IMR-90 (cell line): ENCODE measurements around the gene ELFN1. TPM values are rescaled to one million over a fixed set of nuclear protein-coding genes. Genes with fewer than 3 reads are reported as not detected.

ENCODE experiments used
- ATAC-seq: fragments of 200-7000 bp; cut with Tn5 transposase; 2 replicates; pipeline ENCODE4 v1.9.1; 2020; ENCODE audit warnings: low read depth, mild to moderate bottlenecking, moderate library complexity
- BruUV-seq: library from RNA; stranded (reverse); fragments of 400-500 nt; replicated peaks from 2 replicates; lab custom pipeline; 2021; lab: Mats Ljungman, UMichigan
- CTCF ChIA-PET: fragments of 300-600 bp; formaldehyde crosslinking; extraction: SDS; loops from one replicate; lab custom pipeline; 2021; ENCODE audit warnings: antibody characterized with exemption; lab: Yijun Ruan, JAX
- POLR2A ChIA-PET: fragments of 300-600 bp; sonication (Branson Sonifier 250); formaldehyde crosslinking; loops from one replicate; lab custom pipeline; 2022; ENCODE audit warnings: antibody characterized with exemption; ENCODE audit not compliant: unreplicated experiment; lab: Charles Lee
- DNase-seq: peaks from one replicate; pipeline ENCODE4 v3.0.0; 2013
- H2AFZ ChIP-seq: replicated peaks from 2 replicates; pipeline ENCODE3; 2013; ENCODE audit warnings: low read length, mild to moderate bottlenecking; ENCODE audit not compliant: poor library complexity
- H2AK5ac ChIP-seq: 2 replicates; pipeline ENCODE4 v1.6.1; 2013; ENCODE audit warnings: low read depth, low read length, inconsistent platforms
- H2AK9ac ChIP-seq: replicated peaks from 2 replicates; pipeline ENCODE3; 2013; ENCODE audit warnings: mild to moderate bottlenecking, low read depth, low read length, moderate library complexity; ENCODE audit not compliant: poor library complexity
- H2BK120ac ChIP-seq: 2 replicates; pipeline ENCODE4 v1.6.1; 2013; ENCODE audit warnings: low read depth, low read length, inconsistent platforms
- H2BK15ac ChIP-seq: 3 replicates; pipeline ENCODE4 v1.6.1; 2013; ENCODE audit warnings: low read depth, low read length, inconsistent platforms
- H2BK20ac ChIP-seq: 2 replicates; pipeline ENCODE4 v1.6.1; 2013; ENCODE audit warnings: low read depth, mild to moderate bottlenecking, inconsistent platforms, low read length, moderate library complexity
- H2BK5ac ChIP-seq: 2 replicates; pipeline ENCODE4 v1.6.1; 2013; ENCODE audit warnings: mild to moderate bottlenecking, low read depth, low read length, inconsistent platforms; ENCODE audit not compliant: poor library complexity, severe bottlenecking
- H3K14ac ChIP-seq: replicated peaks from 2 replicates; pipeline ENCODE4 v1.6.1; 2013; ENCODE audit warnings: low read depth, low read length, inconsistent platforms
- H3K18ac ChIP-seq: 2 replicates; pipeline ENCODE4 v1.6.1; 2013; ENCODE audit warnings: low read depth, low read length, control low read depth
- H3K23ac ChIP-seq: 2 replicates; pipeline ENCODE4 v1.6.1; 2013; ENCODE audit warnings: low read depth, low read length, inconsistent platforms
- H3K27ac ChIP-seq: 2 replicates; pipeline ENCODE4 v1.5.1; 2013; ENCODE audit warnings: mild to moderate bottlenecking, control low read depth, low read length; ENCODE audit not compliant: insufficient read depth
- H3K27me3 ChIP-seq: 2 replicates; pipeline ENCODE4 v1.6.1; 2013; ENCODE audit warnings: low read length; ENCODE audit not compliant: control insufficient read depth, insufficient read depth
- H3K36me3 ChIP-seq: 2 replicates; pipeline ENCODE4 v1.6.1; 2013; ENCODE audit warnings: low read length, mixed read lengths; ENCODE audit not compliant: control insufficient read depth, insufficient read depth
- H3K4ac ChIP-seq: 2 replicates; pipeline ENCODE4 v1.6.1; 2013; ENCODE audit warnings: low read depth, low read length, inconsistent platforms
- H3K4me1 ChIP-seq: 2 replicates; pipeline ENCODE4 v1.6.1; 2013; ENCODE audit warnings: low read length, mixed read lengths; ENCODE audit not compliant: control insufficient read depth, insufficient read depth
- H3K4me2 ChIP-seq: 2 replicates; pipeline ENCODE4 v1.6.1; 2013; ENCODE audit warnings: low read depth, mild to moderate bottlenecking, control low read depth, low read length, moderate library complexity
- H3K4me3 ChIP-seq: 2 replicates; pipeline ENCODE4 v1.5.1; 2013; ENCODE audit warnings: low read depth, mild to moderate bottlenecking, control low read depth, low read length, moderate library complexity; ENCODE audit not compliant: insufficient read depth
- H3K56ac ChIP-seq: 2 replicates; pipeline ENCODE4 v1.6.1; 2013; ENCODE audit warnings: low read length, inconsistent platforms; ENCODE audit not compliant: insufficient read depth; ENCODE audit errors: extremely low read depth
- H3K79me1 ChIP-seq, 2 experiments: 2 replicates each; pipeline ENCODE4 v1.6.1; 2013; ENCODE audit warnings: low read length in 2 of 2, inconsistent platforms in 1 of 2, low read depth in 1 of 2
- H3K9ac ChIP-seq: 2 replicates; pipeline ENCODE4 v1.6.1; 2013; ENCODE audit warnings: low read depth, low read length, control low read depth
- H3K9me1 ChIP-seq: 2 replicates; pipeline ENCODE4 v1.6.1; 2013; ENCODE audit warnings: low read length, inconsistent platforms; ENCODE audit not compliant: insufficient read depth
- H3K9me3 ChIP-seq: 2 replicates; pipeline ENCODE4 v1.6.1; 2013; ENCODE audit warnings: low read length; ENCODE audit not compliant: control insufficient read depth, insufficient read depth
- H4K20me1 ChIP-seq: 2 replicates; pipeline ENCODE4 v1.6.1; 2013; ENCODE audit warnings: low read length, inconsistent platforms; ENCODE audit not compliant: insufficient read depth
- H4K5ac ChIP-seq: 2 replicates; pipeline ENCODE4 v1.6.1; 2013; ENCODE audit warnings: mild to moderate bottlenecking, low read depth, low read length, control low read depth
- H4K8ac ChIP-seq, 2 experiments: 2 replicates each; pipeline ENCODE4 v1.6.1; 2013; ENCODE audit warnings: low read depth in 2 of 2, low read length in 2 of 2, control low read depth in 1 of 2, inconsistent platforms in 1 of 2
- H4K91ac ChIP-seq: 2 replicates; pipeline ENCODE4 v1.6.1; 2013; ENCODE audit warnings: low read depth, low read length, inconsistent platforms; ENCODE audit not compliant: insufficient read depth
- BHLHE40 ChIP-seq: fragments of 150-350 bp; IDR thresholded peaks from 2 replicates; pipeline ENCODE4 v1.6.1; 2016; ENCODE audit warnings: mild to moderate bottlenecking, low read depth, low read length
- FOS ChIP-seq: fragments of 150-350 bp; IDR thresholded peaks from 2 replicates; pipeline ENCODE4 v1.6.1; 2016; ENCODE audit warnings: low read depth, low read length
- MAFK ChIP-seq: IDR thresholded peaks from 2 replicates; pipeline ENCODE4 v1.6.1; 2012; ENCODE audit warnings: low read depth, low read length, improper control_type of control experiment
- MXI1 ChIP-seq: IDR thresholded peaks from 2 replicates; pipeline ENCODE4 v1.6.1; 2012; ENCODE audit warnings: low read depth, mild to moderate bottlenecking, low read length, moderate library complexity, borderline replicate concordance
- NFE2L2 ChIP-seq: fragments of 150-350 bp; IDR thresholded peaks from 2 replicates; pipeline ENCODE4 v1.6.1; 2016; ENCODE audit warnings: low read depth, mild to moderate bottlenecking, low read length
- POLR2A ChIP-seq: IDR thresholded peaks from 2 replicates; pipeline ENCODE4 v1.6.1; 2012; ENCODE audit warnings: mild to moderate bottlenecking, low read depth, low read length
- RAD21 ChIP-seq: IDR thresholded peaks from 2 replicates; pipeline ENCODE4 v1.6.1; 2012; ENCODE audit warnings: low read length, improper control_type of control experiment
- RCOR1 ChIP-seq: IDR thresholded peaks from 2 replicates; pipeline ENCODE4 v1.6.1; 2012; ENCODE audit warnings: mild to moderate bottlenecking, low read length, improper control_type of control experiment; ENCODE audit not compliant: insufficient replicate concordance
- RFX5 ChIP-seq: IDR thresholded peaks from 2 replicates; pipeline ENCODE4 v1.8.0; 2012; ENCODE audit warnings: low read depth, mild to moderate bottlenecking, low read length, moderate library complexity
- SMC3 ChIP-seq: fragments of 150-350 bp; IDR thresholded peaks from 2 replicates; pipeline ENCODE4 v1.6.1; 2016; ENCODE audit warnings: low read depth, mild to moderate bottlenecking, antibody characterized with exemption, low read length, moderate library complexity
- WGBS, 2 experiments: methylation state at CpG; one replicate each; pipeline versions ENCODE4 v1.1.5 to v1.1.7; 2013; ENCODE audit warnings: missing lambda C conversion rate in 2 of 2; ENCODE audit not compliant: insufficient read length in 1 of 2; ENCODE audit errors: extremely low coverage in 2 of 2; 5-methylcytosine and 5-hydroxymethylcytosine counted together
- dilution Hi-C: fragments of 300-500 bp; cut with HindIII; formaldehyde crosslinking; loops from one replicate; pipeline ENCODE4 v1.14.3; 2018; ENCODE audit warnings: low sequenced_read_pairs; ENCODE audit not compliant: unreplicated experiment
- in situ Hi-C: fragments of 300-500 bp; cut with MboI; formaldehyde crosslinking; loops from 3 replicates; pipeline ENCODE4 v1.14.3; 2019; ENCODE audit warnings: low sequenced_read_pairs, inconsistent platforms, mixed read lengths
- intact Hi-C: fragments of 100-400 bp; cut with micrococcal nuclease; formaldehyde crosslinking; loops from 2 replicates; pipeline ENCODE4 v1.10.0; 2022
- polyA plus RNA-seq, 3 experiments: library from polyadenylated mRNA; depleted of rRNA; stranded (reverse); fragments of >200 nt; gene quantifications; 2 replicates each; pipeline ENCODE4 v1.2.3, GENCODE V29; 2012; ENCODE audit warnings: low replicate concordance in 1 of 3
- total RNA-seq: library from RNA; depleted of rRNA; stranded (reverse); fragments of >200 nt; gene quantifications from 2 replicates; pipeline ENCODE4 v1.2.3, GENCODE V29; 2012
- TF ChIP-seq, protein P1 (sequence below): fragments of 150-350 bp; IDR thresholded peaks from 2 replicates; pipeline ENCODE4 v1.6.1; 2017; ENCODE audit warnings: mild to moderate bottlenecking, antibody characterized with exemption, low read length, low read depth
- TF ChIP-seq, protein P2 (sequence below): fragments of 150-350 bp; IDR thresholded peaks from 2 replicates; pipeline ENCODE4 v1.6.1; 2016; ENCODE audit warnings: low read depth, mild to moderate bottlenecking, low read length, moderate library complexity, borderline replicate concordance
- TF ChIP-seq, protein P3 (sequence below): conservative IDR thresholded peaks from 2 replicates; pipeline ENCODE4 v1.5.1; 2012; ENCODE audit warnings: mild to moderate bottlenecking, low read depth, low read length, improper control_type of control experiment

The ELFN1 gene
- total and polyA plus RNA-seq, 2 of the 4 experiments (the other 2 are of a cell fraction) = 1.6 to 5.2 TPM

- Histone ChIP-seq H3K27ac (no peak overlapping the region), H3K4ac (no peak overlapping the region), H3K79me1 (no peaks in the 10 kb centered on the region), H4K91ac (no peak overlapping the region), H3K4me1 (no peaks in the 10 kb centered on the region), H4K5ac (no peak overlapping the region), H2BK15ac (no peak overlapping the region), H2BK5ac (no peak overlapping the region), H3K9me3 (no peaks in the 10 kb centered on the region), H2AFZ (no peak overlapping the region), H2AK5ac (no peak overlapping the region), H3K23ac (no peak overlapping the region), H2BK120ac (no peak overlapping the region), H3K14ac (no peak overlapping the region), H3K56ac (no peak overlapping the region), H4K8ac (no peak overlapping the region), H3K27me3 (peaks cover 2% of the 10 kb centered on the region; the same call in 1 of the 2 replicates), H2BK20ac (no peak overlapping the region), H4K20me1 (no peaks in the 10 kb centered on the region), H3K36me3 (no peaks in the 10 kb centered on the region), H3K4me3 (no peak overlapping the region), H3K9me1 (no peaks in the 10 kb centered on the region), H3K9ac (no peak overlapping the region), H2AK9ac (no peak overlapping the region), H3K4me2 (no peak overlapping the region), H3K18ac (no peak overlapping the region)
- ChIA-PET POLR2A (no interaction called here), CTCF (no interaction called here)
- dilution Hi-C loops (no loop called here), intact Hi-C loops (no loop called here), in situ Hi-C loops (no loop called here)
- no TSS peak for BruUV-seq
- DNase-seq (no peak), ATAC-seq (no peak)
- TF ChIP-seq POLR2A = no peak
- TF ChIP-seq BHLHE40 = no peak
- TF ChIP-seq, protein P1, sequence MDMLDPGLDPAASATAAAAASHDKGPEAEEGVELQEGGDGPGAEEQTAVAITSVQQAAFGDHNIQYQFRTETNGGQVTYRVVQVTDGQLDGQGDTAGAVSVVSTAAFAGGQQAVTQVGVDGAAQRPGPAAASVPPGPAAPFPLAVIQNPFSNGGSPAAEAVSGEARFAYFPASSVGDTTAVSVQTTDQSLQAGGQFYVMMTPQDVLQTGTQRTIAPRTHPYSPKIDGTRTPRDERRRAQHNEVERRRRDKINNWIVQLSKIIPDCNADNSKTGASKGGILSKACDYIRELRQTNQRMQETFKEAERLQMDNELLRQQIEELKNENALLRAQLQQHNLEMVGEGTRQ = no peak
- TF ChIP-seq MXI1 = no peak
- TF ChIP-seq, protein P2, sequence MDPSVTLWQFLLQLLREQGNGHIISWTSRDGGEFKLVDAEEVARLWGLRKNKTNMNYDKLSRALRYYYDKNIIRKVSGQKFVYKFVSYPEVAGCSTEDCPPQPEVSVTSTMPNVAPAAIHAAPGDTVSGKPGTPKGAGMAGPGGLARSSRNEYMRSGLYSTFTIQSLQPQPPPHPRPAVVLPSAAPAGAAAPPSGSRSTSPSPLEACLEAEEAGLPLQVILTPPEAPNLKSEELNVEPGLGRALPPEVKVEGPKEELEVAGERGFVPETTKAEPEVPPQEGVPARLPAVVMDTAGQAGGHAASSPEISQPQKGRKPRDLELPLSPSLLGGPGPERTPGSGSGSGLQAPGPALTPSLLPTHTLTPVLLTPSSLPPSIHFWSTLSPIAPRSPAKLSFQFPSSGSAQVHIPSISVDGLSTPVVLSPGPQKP = no peak
- no peak for TF ChIP-seq FOS
- TF ChIP-seq RAD21 = no peak
- TF ChIP-seq NFE2L2 = no peak
- TF ChIP-seq RCOR1 = no peak
- TF ChIP-seq, protein P3, sequence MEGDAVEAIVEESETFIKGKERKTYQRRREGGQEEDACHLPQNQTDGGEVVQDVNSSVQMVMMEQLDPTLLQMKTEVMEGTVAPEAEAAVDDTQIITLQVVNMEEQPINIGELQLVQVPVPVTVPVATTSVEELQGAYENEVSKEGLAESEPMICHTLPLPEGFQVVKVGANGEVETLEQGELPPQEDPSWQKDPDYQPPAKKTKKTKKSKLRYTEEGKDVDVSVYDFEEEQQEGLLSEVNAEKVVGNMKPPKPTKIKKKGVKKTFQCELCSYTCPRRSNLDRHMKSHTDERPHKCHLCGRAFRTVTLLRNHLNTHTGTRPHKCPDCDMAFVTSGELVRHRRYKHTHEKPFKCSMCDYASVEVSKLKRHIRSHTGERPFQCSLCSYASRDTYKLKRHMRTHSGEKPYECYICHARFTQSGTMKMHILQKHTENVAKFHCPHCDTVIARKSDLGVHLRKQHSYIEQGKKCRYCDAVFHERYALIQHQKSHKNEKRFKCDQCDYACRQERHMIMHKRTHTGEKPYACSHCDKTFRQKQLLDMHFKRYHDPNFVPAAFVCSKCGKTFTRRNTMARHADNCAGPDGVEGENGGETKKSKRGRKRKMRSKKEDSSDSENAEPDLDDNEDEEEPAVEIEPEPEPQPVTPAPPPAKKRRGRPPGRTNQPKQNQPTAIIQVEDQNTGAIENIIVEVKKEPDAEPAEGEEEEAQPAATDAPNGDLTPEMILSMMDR = no peak
- TF ChIP-seq RFX5 = no peak
- no peak for TF ChIP-seq MAFK
- no peak for TF ChIP-seq SMC3
- WGBS, 2 experiments = 76% methylated on average over 6 of the region's 14 CpGs; no CpG with 5 or more reads in 1 of the 2 experiments
Measured at GRCh38 chr7:1739593-1739992, 69.5 kb downstream of the ELFN1 start.
